ENCODE measurements around the gene CDKAL1.

The CDKAL1 gene

DNA sequence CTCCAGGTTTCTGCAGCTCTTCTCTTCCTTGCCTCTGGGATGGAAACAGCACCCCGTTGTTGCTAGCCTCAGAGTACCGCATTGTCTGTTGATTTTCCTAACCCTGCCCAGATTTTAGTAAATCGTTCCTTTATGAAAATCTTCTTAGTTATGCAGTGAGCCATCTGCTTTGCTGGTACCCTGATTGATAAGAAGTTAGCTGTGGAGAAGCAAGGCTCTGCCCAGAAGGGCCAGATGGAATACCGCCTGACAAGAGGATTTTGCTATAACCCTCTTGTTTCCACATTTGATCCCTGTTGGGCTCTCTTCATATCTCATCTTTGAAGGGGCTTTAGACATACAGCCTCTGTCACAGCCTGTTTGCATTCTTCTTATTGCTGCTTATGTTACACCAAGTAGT, 229.0 kb downstream of the CDKAL1 start:
- Mint-ChIP-seq H3K4me3 (no peak overlapping the region), H3K9me3 (no peaks in the 10 kb centered on the region), H3K36me3 (ENCODE audit: low read depth) (no peaks in the 10 kb centered on the region), H3K4me1 (ENCODE audit: low read depth) (no peaks in the 10 kb centered on the region), H3K27me3 (ENCODE audit: low read depth) (no peaks in the 10 kb centered on the region), H3K27ac (no peak overlapping the region)
- no peak for DNase-seq (ENCODE audit: low spot score)

DNA sequence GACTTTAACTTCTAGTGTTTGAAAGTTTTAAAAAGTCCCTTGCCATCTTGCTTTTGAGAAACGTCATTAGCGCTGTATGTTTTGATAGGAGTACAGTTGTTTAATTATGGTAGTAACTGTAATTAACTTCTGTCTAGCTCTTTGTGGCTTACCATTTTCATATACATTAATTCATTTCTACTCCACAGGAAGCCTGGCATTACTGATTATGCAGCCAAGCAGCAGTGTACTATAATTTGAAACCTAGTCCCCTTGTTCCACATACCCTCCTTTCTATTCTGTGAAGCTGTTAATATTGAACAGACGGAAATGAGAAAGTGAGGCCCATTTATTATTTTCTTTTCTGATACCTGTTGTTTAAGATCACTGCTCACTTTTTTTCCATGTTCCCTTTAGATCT, 235.4 kb downstream of the CDKAL1 start:
- no peak for DNase-seq (ENCODE audit: low spot score)
- no peak overlapping the region for H3K27ac Mint-ChIP-seq
- no peak overlapping the region for H3K4me3 Mint-ChIP-seq
- H3K27me3 Mint-ChIP-seq (ENCODE audit: low read depth), result no peaks in the 10 kb centered on the region
- H3K4me1 Mint-ChIP-seq (ENCODE audit: low read depth), result no peaks in the 10 kb centered on the region
- H3K9me3 Mint-ChIP-seq, result no peaks in the 10 kb centered on the region
- no peaks in the 10 kb centered on the region for H3K36me3 Mint-ChIP-seq (ENCODE audit: low read depth)

DNA sequence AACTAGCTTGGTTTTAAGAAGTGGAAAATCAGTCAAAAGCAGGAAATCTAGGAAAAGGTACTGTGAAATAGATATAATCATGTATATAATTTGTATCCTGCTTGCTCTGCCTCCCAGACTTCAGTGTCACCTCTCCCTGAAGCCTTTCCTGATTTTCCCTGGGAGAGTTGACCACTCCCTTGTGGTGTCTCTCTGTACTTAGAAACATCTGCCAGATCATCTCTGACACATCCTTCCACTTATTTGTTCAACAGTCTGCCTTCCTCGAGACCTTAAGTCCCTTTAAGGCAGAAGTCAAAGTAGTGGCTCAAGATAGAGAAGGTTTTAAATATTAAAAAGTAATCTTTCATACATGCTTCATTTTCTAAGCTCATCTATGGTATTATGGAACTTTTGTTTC, 236.5 kb downstream of the CDKAL1 start:
- H3K36me3 Mint-ChIP-seq (ENCODE audit: low read depth), result no peaks in the 10 kb centered on the region
- H3K27ac Mint-ChIP-seq, result no peak overlapping the region
- no peak for DNase-seq (ENCODE audit: low spot score)
- H3K27me3 Mint-ChIP-seq (ENCODE audit: low read depth), result no peaks in the 10 kb centered on the region
- no peaks in the 10 kb centered on the region for H3K9me3 Mint-ChIP-seq
- H3K4me1 Mint-ChIP-seq (ENCODE audit: low read depth), result no peaks in the 10 kb centered on the region
- no peak overlapping the region for H3K4me3 Mint-ChIP-seq

DNA sequence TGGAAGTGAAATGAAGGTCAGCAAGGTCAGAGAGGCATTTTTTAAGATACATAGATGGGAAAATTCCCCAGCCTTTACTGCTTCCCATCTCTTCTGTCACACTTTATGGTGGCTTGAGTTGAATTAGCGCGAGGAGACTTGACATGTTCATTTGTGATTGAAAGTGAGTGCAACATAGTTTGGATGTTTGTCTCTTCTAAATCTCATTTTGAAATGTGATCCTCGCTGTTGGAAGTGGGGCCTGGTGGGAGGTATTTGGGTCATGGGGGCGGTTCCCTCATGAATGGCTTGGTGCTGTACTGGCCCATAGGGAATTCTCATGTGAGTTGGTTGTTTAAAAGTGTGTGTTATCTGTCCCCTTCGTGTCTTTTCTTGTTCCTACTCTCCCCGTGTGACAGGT, 237.2 kb downstream of the CDKAL1 start:
- Mint-ChIP-seq H3K27ac (no peak overlapping the region), H3K9me3 (no peaks in the 10 kb centered on the region), H3K27me3 (ENCODE audit: low read depth) (no peaks in the 10 kb centered on the region), H3K4me3 (no peak overlapping the region), H3K36me3 (ENCODE audit: low read depth) (no peaks in the 10 kb centered on the region), H3K4me1 (ENCODE audit: low read depth) (no peaks in the 10 kb centered on the region)
- no peak for DNase-seq (ENCODE audit: low spot score)

DNA sequence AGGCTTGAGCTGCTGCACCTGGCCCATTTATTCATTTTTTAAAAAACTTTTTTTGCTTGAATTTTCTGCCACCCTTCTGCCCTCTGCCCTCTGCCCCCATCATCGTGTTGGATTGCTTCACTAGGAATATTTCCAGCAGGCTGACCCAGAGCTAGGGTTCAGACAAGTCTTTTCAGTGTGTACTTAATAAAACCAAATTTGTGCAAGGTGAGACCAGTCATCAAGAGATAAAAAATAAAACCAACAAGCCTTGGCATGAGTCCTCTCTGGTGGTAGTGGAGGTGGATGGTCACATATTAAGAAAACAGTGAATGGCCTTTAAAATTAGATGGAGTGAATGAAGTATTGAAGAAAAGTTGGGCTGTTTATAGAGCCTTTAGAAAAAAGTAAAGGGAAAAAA, 239.6 kb downstream of the CDKAL1 start:
- Mint-ChIP-seq H3K27ac (no peak overlapping the region), H3K4me1 (ENCODE audit: low read depth) (no peaks in the 10 kb centered on the region), H3K4me3 (no peak overlapping the region), H3K27me3 (ENCODE audit: low read depth) (no peaks in the 10 kb centered on the region), H3K9me3 (no peaks in the 10 kb centered on the region), H3K36me3 (ENCODE audit: low read depth) (no peaks in the 10 kb centered on the region)
- DNase-seq (ENCODE audit: low spot score), result no peak

DNA sequence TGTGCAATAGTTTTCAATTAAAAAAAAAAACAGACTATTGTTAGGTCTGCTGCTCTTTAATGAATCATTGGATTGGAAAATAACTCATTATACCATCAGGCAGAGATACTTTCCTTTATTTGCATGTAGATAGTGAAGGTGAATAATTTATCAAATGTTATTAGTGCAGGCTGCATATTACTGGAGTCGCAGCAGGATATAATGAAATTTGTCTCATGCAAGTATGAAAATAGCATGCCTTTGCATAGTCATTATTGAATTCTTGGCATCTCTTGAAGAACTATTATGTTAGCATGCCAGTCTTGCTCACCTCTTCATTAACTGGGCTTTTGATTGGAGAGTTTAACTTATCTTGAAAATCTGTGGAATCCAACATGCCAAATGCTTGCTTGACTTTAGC, 241.7 kb downstream of the CDKAL1 start:
- H3K9me3 Mint-ChIP-seq, result no peaks in the 10 kb centered on the region
- H3K4me1 Mint-ChIP-seq (ENCODE audit: low read depth), result no peaks in the 10 kb centered on the region
- no peak overlapping the region for H3K27ac Mint-ChIP-seq
- no peak overlapping the region for H3K4me3 Mint-ChIP-seq
- no peak for DNase-seq (ENCODE audit: low spot score)
- H3K36me3 Mint-ChIP-seq (ENCODE audit: low read depth), result peaks cover 2% of the 10 kb centered on the region
- no peaks in the 10 kb centered on the region for H3K27me3 Mint-ChIP-seq (ENCODE audit: low read depth)

DNA sequence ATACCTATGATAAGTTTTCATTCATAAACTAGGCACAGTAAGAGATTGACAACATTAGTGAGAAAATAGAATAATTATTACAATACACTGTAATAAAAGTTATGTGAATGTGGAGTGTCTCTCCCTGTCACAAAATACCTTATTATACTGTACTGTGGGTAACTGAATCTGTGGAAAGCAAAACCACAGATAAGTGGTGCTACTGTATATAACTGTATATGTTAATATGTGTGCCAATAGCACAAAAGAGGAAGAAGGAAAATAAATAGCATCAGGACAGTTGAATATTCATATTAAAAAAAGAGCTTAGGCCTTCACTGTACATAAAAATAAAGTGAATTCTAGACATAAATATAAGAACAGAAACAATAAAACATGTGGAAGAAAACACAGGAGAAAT, 243.5 kb downstream of the CDKAL1 start:
- Mint-ChIP-seq H3K27ac (no peak overlapping the region), H3K4me3 (no peak overlapping the region), H3K9me3 (no peaks in the 10 kb centered on the region), H3K27me3 (ENCODE audit: low read depth) (no peaks in the 10 kb centered on the region), H3K4me1 (ENCODE audit: low read depth) (no peaks in the 10 kb centered on the region), H3K36me3 (ENCODE audit: low read depth) (peaks cover 14% of the 10 kb centered on the region)
- no peak for DNase-seq (ENCODE audit: low spot score)

DNA sequence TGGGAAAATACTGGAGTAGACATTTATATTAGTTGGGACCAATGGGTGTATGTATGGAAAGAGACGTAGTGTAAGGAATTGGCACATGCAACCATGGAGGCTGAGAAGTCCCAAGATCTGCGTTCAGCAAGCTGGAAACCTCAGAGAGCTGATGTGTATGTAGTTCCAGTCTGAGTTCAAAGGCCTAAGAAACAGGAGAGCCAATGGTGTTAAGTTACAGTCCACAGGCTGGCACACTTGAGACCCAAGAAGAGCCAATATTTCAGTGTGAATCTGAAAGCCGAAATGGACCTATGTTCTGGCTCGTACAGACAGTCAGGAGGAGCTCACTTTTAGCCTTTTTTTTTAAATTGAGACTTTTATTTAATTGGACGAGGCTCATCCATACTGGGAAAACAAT, 244.2 kb downstream of the CDKAL1 start:
- Mint-ChIP-seq H3K27me3 (ENCODE audit: low read depth) (no peaks in the 10 kb centered on the region), H3K4me1 (ENCODE audit: low read depth) (no peaks in the 10 kb centered on the region), H3K36me3 (ENCODE audit: low read depth) (peaks cover 20% of the 10 kb centered on the region), H3K27ac (no peak overlapping the region), H3K9me3 (no peaks in the 10 kb centered on the region), H3K4me3 (no peak overlapping the region)
- no peak for DNase-seq (ENCODE audit: low spot score)

DNA sequence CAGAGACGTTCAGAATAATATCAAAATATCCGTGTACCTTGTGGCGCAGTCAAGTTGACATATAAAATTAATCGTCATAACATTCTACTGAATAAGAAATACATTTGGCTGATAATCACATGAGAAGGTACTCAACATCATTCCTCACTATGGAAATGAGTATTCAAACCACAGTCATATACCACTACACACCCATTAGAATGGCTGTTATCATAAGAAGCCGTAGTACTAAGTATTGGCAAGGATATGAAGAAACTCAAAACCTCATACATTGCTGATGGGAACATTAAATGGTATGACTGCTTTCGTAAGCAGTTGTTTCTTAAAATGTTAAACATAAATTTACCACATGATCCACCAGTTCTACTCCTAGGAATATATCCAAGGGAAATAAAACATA, 244.7 kb downstream of the CDKAL1 start:
- H3K4me3 Mint-ChIP-seq, result no peak overlapping the region
- H3K4me1 Mint-ChIP-seq (ENCODE audit: low read depth), result no peaks in the 10 kb centered on the region
- H3K36me3 Mint-ChIP-seq (ENCODE audit: low read depth), result peaks cover 22% of the 10 kb centered on the region
- H3K9me3 Mint-ChIP-seq, result no peaks in the 10 kb centered on the region
- H3K27me3 Mint-ChIP-seq (ENCODE audit: low read depth), result no peaks in the 10 kb centered on the region
- no peak overlapping the region for H3K27ac Mint-ChIP-seq
- no peak for DNase-seq (ENCODE audit: low spot score)

DNA sequence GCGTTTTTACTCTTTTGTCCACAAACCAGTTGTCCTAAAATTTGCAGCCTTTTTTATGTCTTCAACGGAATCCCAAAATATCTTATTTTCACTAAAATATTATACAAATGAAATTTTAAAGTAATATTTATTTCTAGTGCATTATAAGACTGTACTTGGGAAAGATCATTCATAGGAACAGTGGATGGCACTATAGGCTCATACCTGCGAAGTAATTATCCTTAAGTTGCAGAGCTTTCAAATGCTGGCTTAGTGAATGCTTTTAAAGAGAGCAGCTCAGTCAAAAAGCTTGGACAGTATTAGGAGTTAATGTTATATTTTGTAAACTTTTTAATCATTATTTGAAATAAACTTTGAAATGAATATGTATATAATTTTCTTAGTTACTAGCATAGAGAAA, 254.9 kb downstream of the CDKAL1 start:
- Mint-ChIP-seq H3K4me3 (no peak overlapping the region), H3K9me3 (no peaks in the 10 kb centered on the region), H3K36me3 (ENCODE audit: low read depth) (peaks cover 9% of the 10 kb centered on the region), H3K4me1 (ENCODE audit: low read depth) (no peaks in the 10 kb centered on the region), H3K27ac (no peak overlapping the region), H3K27me3 (ENCODE audit: low read depth) (no peaks in the 10 kb centered on the region)
- no peak for DNase-seq (ENCODE audit: low spot score)

DNA sequence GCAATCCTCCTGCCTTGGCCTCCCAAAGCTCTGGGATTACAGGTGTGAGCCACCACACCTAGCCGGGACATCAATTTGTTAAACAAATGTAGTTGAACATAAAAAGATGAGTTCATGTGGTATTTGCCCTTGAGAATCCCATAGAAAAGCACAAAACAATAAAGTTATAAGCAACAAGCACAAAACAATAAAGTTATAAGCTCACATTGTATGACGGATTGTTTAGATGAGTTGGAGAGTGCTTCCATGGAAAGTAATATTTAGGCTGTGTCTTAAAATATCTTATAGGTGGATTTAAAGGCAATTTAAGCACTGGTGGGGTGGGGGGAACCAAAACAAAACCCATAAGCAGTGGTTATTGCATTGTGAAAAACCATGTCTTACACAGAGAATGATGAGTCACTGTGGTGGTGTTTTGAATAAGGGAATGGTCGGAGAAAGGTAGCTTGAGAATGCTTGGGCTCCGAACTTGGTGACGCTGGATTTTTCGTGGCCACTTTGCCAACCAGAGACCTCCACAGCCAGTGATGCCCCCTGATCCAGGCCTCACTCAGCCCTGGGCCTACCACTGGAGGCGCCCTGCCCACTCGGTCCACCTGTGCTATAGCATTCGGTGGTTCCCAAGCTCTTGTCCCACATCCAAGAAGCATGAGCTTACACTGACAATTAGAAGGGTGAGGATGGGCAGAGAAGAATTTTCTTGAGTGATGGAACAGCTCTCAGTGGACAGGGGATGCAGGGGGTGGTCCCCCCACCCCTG, 256.0 kb downstream of the CDKAL1 start:
- DNase-seq (ENCODE audit: low spot score), result no peak
- H3K27me3 Mint-ChIP-seq (ENCODE audit: low read depth), result no peaks in the 10 kb centered on the region
- peaks cover 9% of the 10 kb centered on the region for H3K36me3 Mint-ChIP-seq (ENCODE audit: low read depth)

DNA sequence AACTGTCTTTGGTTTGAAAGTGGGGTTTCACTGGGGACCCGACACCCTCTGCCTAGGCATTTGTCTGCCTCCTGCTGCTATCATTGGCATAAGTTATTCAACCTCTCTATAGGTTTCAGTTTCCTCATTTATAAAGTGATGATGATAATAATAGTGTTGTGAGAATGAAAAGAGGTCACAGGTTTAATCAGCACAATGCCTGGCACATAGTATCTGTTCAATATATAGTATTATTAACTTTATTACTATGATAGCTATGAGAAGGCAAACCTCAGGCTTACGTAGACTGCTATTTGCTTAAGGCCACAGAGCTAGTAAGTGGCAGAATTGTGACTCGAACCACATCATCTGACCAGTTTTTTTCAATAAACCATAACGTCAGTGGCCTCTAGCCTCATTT, 256.8 kb downstream of the CDKAL1 start:
- Mint-ChIP-seq H3K4me3 (no peak overlapping the region), H3K36me3 (ENCODE audit: low read depth) (peaks cover 9% of the 10 kb centered on the region), H3K9me3 (peaks cover under 1% of the 10 kb centered on the region), H3K27ac (no peak overlapping the region), H3K27me3 (ENCODE audit: low read depth) (no peaks in the 10 kb centered on the region), H3K4me1 (ENCODE audit: low read depth) (no peaks in the 10 kb centered on the region)
- DNase-seq (ENCODE audit: low spot score), result no peak

More for the DNA sequence above, 256.0 kb downstream of the CDKAL1 start:
- H3K4me3 Mint-ChIP-seq, result no peak overlapping the region
- H3K9me3 Mint-ChIP-seq, result no peaks in the 10 kb centered on the region
- no peak overlapping the region for H3K27ac Mint-ChIP-seq
- H3K4me1 Mint-ChIP-seq (ENCODE audit: low read depth), result no peaks in the 10 kb centered on the region

DNA sequence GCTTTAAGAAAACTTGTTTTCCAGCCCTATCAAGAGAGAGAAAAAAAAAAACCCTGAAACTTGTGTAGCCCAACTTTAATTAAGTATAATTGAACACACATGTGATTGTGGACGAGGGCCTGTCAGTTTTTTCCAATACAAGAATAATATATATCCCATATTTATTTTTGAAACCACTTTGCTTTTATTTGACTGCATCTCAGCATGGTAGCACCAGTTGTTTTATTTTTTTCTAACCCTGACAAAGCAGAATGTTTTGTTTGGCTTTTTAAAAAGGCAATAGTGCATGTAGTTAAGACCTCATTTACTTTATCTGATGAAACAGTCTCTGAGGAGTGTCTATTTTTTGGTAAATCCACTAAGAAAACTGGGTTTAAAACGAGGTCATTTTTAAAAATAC, 257.7 kb downstream of the CDKAL1 start:
- Mint-ChIP-seq H3K4me1 (ENCODE audit: low read depth) (no peaks in the 10 kb centered on the region), H3K9me3 (peaks cover 5% of the 10 kb centered on the region), H3K4me3 (no peak overlapping the region), H3K27me3 (ENCODE audit: low read depth) (no peaks in the 10 kb centered on the region), H3K27ac (no peak overlapping the region), H3K36me3 (ENCODE audit: low read depth) (peaks cover 13% of the 10 kb centered on the region)
- DNase-seq (ENCODE audit: low spot score), result no peak

DNA sequence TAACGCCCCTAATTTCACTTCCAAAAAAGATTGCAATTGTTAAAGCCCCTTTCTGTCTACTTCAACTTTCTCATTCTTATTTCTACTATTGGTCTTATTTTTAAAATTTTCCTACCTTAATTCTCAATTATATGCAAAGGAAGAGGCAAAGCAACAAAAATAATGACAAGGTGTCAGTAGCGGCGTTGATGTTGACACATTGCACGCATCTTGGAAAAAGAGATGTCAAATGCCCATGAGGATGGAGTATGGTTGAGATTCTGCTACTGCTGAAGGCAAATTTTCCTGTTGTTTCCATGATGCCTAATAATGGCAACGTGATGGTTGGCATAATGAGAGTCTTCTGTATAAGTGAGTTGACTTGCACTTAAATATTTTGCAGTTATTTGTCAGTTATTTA, 258.9 kb downstream of the CDKAL1 start:
- H3K27ac Mint-ChIP-seq, result no peak overlapping the region

DNA sequence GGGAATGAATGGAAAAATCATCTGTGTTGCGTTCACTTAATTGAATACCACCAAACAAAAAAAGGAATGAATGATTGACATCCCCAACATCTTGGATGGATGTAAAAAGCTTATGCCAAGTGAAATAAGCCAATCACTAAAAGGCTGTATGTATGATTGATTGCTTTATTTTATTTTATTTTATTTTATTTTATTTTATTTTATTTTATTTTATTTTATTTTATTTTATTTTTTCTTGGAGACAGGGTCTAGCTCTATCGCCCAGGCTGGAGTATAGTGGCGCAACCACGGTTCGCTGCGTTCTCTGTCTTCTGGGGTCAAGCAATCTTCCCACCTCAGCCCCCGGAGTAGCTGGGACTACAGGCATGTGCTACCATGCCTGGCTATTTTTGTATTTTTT, 263.3 kb downstream of the CDKAL1 start:
- peaks cover 5% of the 10 kb centered on the region for H3K9me3 Mint-ChIP-seq
- peaks cover 10% of the 10 kb centered on the region for H3K36me3 Mint-ChIP-seq (ENCODE audit: low read depth)
- no peaks in the 10 kb centered on the region for H3K4me1 Mint-ChIP-seq (ENCODE audit: low read depth)
- H3K27ac Mint-ChIP-seq, result no peak overlapping the region
- H3K4me3 Mint-ChIP-seq, result no peak overlapping the region
- no peak for DNase-seq (ENCODE audit: low spot score)
- H3K27me3 Mint-ChIP-seq (ENCODE audit: low read depth), result no peaks in the 10 kb centered on the region

More for the DNA sequence above, 258.9 kb downstream of the CDKAL1 start:
- no peaks in the 10 kb centered on the region for H3K4me1 Mint-ChIP-seq (ENCODE audit: low read depth)
- H3K36me3 Mint-ChIP-seq (ENCODE audit: low read depth), result peaks cover 18% of the 10 kb centered on the region
- no peaks in the 10 kb centered on the region for H3K27me3 Mint-ChIP-seq (ENCODE audit: low read depth)
- no peak overlapping the region for H3K4me3 Mint-ChIP-seq
- DNase-seq (ENCODE audit: low spot score), result no peak
- H3K9me3 Mint-ChIP-seq, result peaks cover 5% of the 10 kb centered on the region

All from T-helper 2 cell treated with Interferon-gamma antibody and Interleukin-4, amounts not matched to agents 5 μg/mL and 100 μg/mL, for 36 hours (primary cell).